ENCODE measurements around the gene CORO2A.

Gene CORO2A

GRCh38 chr9:98214811-98215210, 22.4 kb upstream of the CORO2A start:
- Histone ChIP-seq H3K9me3 (ENCODE audit: control insufficient read depth, insufficient read depth, low read length) (no peaks in the 10 kb centered on the region), H3K9ac (ENCODE audit: low read depth, low read length) (no peak overlapping the region), H3K4me1 (ENCODE audit: insufficient read depth, low read length) (peaks cover 7% of the 10 kb centered on the region), H3K36me3 (ENCODE audit: insufficient read depth, low read length) (no peaks in the 10 kb centered on the region)

- H3K4me1 ChIP-seq (ENCODE audit: insufficient read depth, low read length): 0 out of 2 replicates have a peak, but pooled peaks cover 8% of the 10 kb centered on the region
- no peak overlapping the region for H3K9ac ChIP-seq (ENCODE audit: low read depth, low read length)
- peaks cover 12% of the 10 kb centered on the region for H3K36me3 ChIP-seq (ENCODE audit: insufficient read depth, low read length)
- H3K9me3 ChIP-seq (ENCODE audit: control insufficient read depth, insufficient read depth, low read length): peaks cover 4% of the 10 kb centered on the region; the same call in 1 of the 2 replicates
Measured at GRCh38 chr9:98211260-98211659, 18.8 kb upstream of the CORO2A start.

GRCh38 chr9:98210435-98210834, 18.0 kb upstream of the CORO2A start:
- H3K36me3 ChIP-seq (ENCODE audit: insufficient read depth, low read length): peaks cover 12% of the 10 kb centered on the region
- H3K4me1 ChIP-seq (ENCODE audit: insufficient read depth, low read length): peaks cover 14% of the 10 kb centered on the region; the same call in 1 of the 2 replicates
- H3K9ac ChIP-seq (ENCODE audit: low read depth, low read length): no peak overlapping the region
- peaks cover 4% of the 10 kb centered on the region; the same call in 1 of the 2 replicates for H3K9me3 ChIP-seq (ENCODE audit: control insufficient read depth, insufficient read depth, low read length)

GRCh38 chr9:98209530-98209929, 17.1 kb upstream of the CORO2A start:
- Histone ChIP-seq H3K36me3 (ENCODE audit: insufficient read depth, low read length) (peaks cover 12% of the 10 kb centered on the region), H3K9ac (ENCODE audit: low read depth, low read length) (no peak overlapping the region), H3K9me3 (ENCODE audit: control insufficient read depth, insufficient read depth, low read length) (peaks cover 4% of the 10 kb centered on the region; the same call in 1 of the 2 replicates), H3K4me1 (ENCODE audit: insufficient read depth, low read length) (peaks cover 14% of the 10 kb centered on the region; the same call in 1 of the 2 replicates)

GRCh38 chr9:98208635-98209034, 16.2 kb upstream of the CORO2A start:
- peaks cover 4% of the 10 kb centered on the region; the same call in 1 of the 2 replicates for H3K9me3 ChIP-seq (ENCODE audit: control insufficient read depth, insufficient read depth, low read length)
- H3K9ac ChIP-seq (ENCODE audit: low read depth, low read length): no peak overlapping the region
- H3K36me3 ChIP-seq (ENCODE audit: insufficient read depth, low read length): peaks cover 12% of the 10 kb centered on the region
- peaks cover 14% of the 10 kb centered on the region; the same call in 1 of the 2 replicates for H3K4me1 ChIP-seq (ENCODE audit: insufficient read depth, low read length)

- Histone ChIP-seq H3K9me3 (ENCODE audit: control insufficient read depth, insufficient read depth, low read length) (peaks cover 4% of the 10 kb centered on the region; the same call in 1 of the 2 replicates), H3K36me3 (ENCODE audit: insufficient read depth, low read length) (peaks cover 12% of the 10 kb centered on the region), H3K9ac (ENCODE audit: low read depth, low read length) (no peak overlapping the region), H3K4me1 (ENCODE audit: insufficient read depth, low read length) (peaks cover 14% of the 10 kb centered on the region; the same call in 1 of the 2 replicates)
Measured at GRCh38 chr9:98207606-98208005, 15.2 kb upstream of the CORO2A start.

- Histone ChIP-seq H3K36me3 (ENCODE audit: insufficient read depth, low read length) (peaks cover 12% of the 10 kb centered on the region), H3K4me1 (ENCODE audit: insufficient read depth, low read length) (peaks cover 14% of the 10 kb centered on the region; the same call in 1 of the 2 replicates), H3K9me3 (ENCODE audit: control insufficient read depth, insufficient read depth, low read length) (peaks cover 4% of the 10 kb centered on the region; the same call in 1 of the 2 replicates), H3K9ac (ENCODE audit: low read depth, low read length) (no peak overlapping the region)
Measured at GRCh38 chr9:98206754-98207153, 14.3 kb upstream of the CORO2A start.

- no peak overlapping the region for H3K9ac ChIP-seq (ENCODE audit: low read depth, low read length)
- peaks cover 14% of the 10 kb centered on the region; the same call in 1 of the 2 replicates for H3K4me1 ChIP-seq (ENCODE audit: insufficient read depth, low read length)
- peaks cover 12% of the 10 kb centered on the region for H3K36me3 ChIP-seq (ENCODE audit: insufficient read depth, low read length)
- H3K9me3 ChIP-seq (ENCODE audit: control insufficient read depth, insufficient read depth, low read length): peaks cover 4% of the 10 kb centered on the region; the same call in 1 of the 2 replicates
Measured at GRCh38 chr9:98204692-98205091, 12.3 kb upstream of the CORO2A start.

- Histone ChIP-seq H3K9me3 (ENCODE audit: control insufficient read depth, insufficient read depth, low read length) (peaks cover 4% of the 10 kb centered on the region; the same call in 1 of the 2 replicates), H3K9ac (ENCODE audit: low read depth, low read length) (no peak overlapping the region), H3K36me3 (ENCODE audit: insufficient read depth, low read length) (peaks cover 5% of the 10 kb centered on the region), H3K4me1 (ENCODE audit: insufficient read depth, low read length) (peaks cover 14% of the 10 kb centered on the region; the same call in 1 of the 2 replicates)
Measured at GRCh38 chr9:98203153-98203552, 10.7 kb upstream of the CORO2A start.

GRCh38 chr9:98202252-98202651, 9.8 kb upstream of the CORO2A start:
- H3K36me3 ChIP-seq (ENCODE audit: insufficient read depth, low read length): no peaks in the 10 kb centered on the region
- H3K9ac ChIP-seq (ENCODE audit: low read depth, low read length): no peak overlapping the region
- H3K4me1 ChIP-seq (ENCODE audit: insufficient read depth, low read length): peaks cover 13% of the 10 kb centered on the region; the same call in 1 of the 2 replicates
- no peaks in the 10 kb centered on the region for H3K9me3 ChIP-seq (ENCODE audit: control insufficient read depth, insufficient read depth, low read length)

- H3K4me1 ChIP-seq (ENCODE audit: insufficient read depth, low read length): peaks cover 8% of the 10 kb centered on the region; the same call in 1 of the 2 replicates
- no peaks in the 10 kb centered on the region for H3K9me3 ChIP-seq (ENCODE audit: control insufficient read depth, insufficient read depth, low read length)
- no peaks in the 10 kb centered on the region for H3K36me3 ChIP-seq (ENCODE audit: insufficient read depth, low read length)
- no peak overlapping the region for H3K9ac ChIP-seq (ENCODE audit: low read depth, low read length)
Measured at GRCh38 chr9:98201749-98202148, 9.3 kb upstream of the CORO2A start.

GRCh38 chr9:98201102-98201501, 8.7 kb upstream of the CORO2A start:
- H3K36me3 ChIP-seq (ENCODE audit: insufficient read depth, low read length): no peaks in the 10 kb centered on the region
- no peak overlapping the region for H3K9ac ChIP-seq (ENCODE audit: low read depth, low read length)
- H3K4me1 ChIP-seq (ENCODE audit: insufficient read depth, low read length): peaks cover 4% of the 10 kb centered on the region; the same call in 1 of the 2 replicates
- no peaks in the 10 kb centered on the region for H3K9me3 ChIP-seq (ENCODE audit: control insufficient read depth, insufficient read depth, low read length)

GRCh38 chr9:98199388-98200033, 7.1 kb upstream of the CORO2A start:
- Histone ChIP-seq H3K4me1 (ENCODE audit: insufficient read depth, low read length) (no peaks in the 10 kb centered on the region), H3K9ac (ENCODE audit: low read depth, low read length) (no peak overlapping the region), H3K9me3 (ENCODE audit: control insufficient read depth, insufficient read depth, low read length) (no peaks in the 10 kb centered on the region), H3K36me3 (ENCODE audit: insufficient read depth, low read length) (no peaks in the 10 kb centered on the region)

- H3K9ac ChIP-seq (ENCODE audit: low read depth, low read length): no peak overlapping the region
- H3K36me3 ChIP-seq (ENCODE audit: insufficient read depth, low read length): no peaks in the 10 kb centered on the region
- no peaks in the 10 kb centered on the region for H3K9me3 ChIP-seq (ENCODE audit: control insufficient read depth, insufficient read depth, low read length)
- peaks cover 10% of the 10 kb centered on the region for H3K4me1 ChIP-seq (ENCODE audit: insufficient read depth, low read length)
Measured at GRCh38 chr9:98195671-98196070, 3.2 kb upstream of the CORO2A start.

- Histone ChIP-seq H3K9me3 (ENCODE audit: control insufficient read depth, insufficient read depth, low read length) (no peaks in the 10 kb centered on the region), H3K36me3 (ENCODE audit: insufficient read depth, low read length) (no peaks in the 10 kb centered on the region), H3K9ac (ENCODE audit: low read depth, low read length) (peak overlapping the region; percentile 86), H3K4me1 (ENCODE audit: insufficient read depth, low read length) (peaks cover 13% of the 10 kb centered on the region)
Measured at GRCh38 chr9:98193336-98193944, 1.0 kb upstream of the CORO2A start.

Data from ES-I3 (cell line).